PC-9 (cell line): ENCODE measurements around the gene EPHA4.

Source experiments
- CTCF ChIP-seq: fragments of 200-600 bp; sonication (generic); conservative IDR thresholded peaks from 2 replicates; pipeline ENCODE4 v1.6.1; 2017; ENCODE audit warnings: mixed run types, antibody characterized with exemption, mild to moderate bottlenecking, moderate library complexity
- EZH2 ChIP-seq: fragments of 200-600 bp; sonication (generic); IDR thresholded peaks from 2 replicates; pipeline ENCODE4 v1.8.0; 2017; ENCODE audit warnings: antibody characterized with exemption, low read depth

DNA sequence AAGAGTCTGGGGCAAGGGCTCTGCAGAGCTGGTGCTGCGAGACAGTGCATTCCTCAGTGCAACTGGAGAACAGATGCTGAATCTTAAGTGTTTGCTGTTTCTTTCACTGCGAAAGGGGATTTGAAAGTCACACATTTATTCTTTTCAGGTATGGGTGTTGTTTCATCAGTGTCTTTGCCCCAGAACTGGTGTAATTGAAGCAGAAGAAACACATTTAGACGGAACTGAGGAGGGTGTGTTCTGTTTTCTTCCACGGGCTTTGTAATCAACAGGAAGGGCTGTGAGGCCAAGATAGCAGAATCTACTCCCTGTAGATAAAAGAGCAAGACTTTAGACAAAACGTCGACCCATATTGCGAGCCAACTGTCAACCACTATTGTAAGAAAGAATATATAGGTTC lies 151.9 kb downstream of the EPHA4 start:
- TF ChIP-seq CTCF = no peak
- no peak for TF ChIP-seq EZH2
